H9 (cell line): Measurements from ENCODE around the gene TLL2. TPM values are rescaled to one million over a fixed set of nuclear protein-coding genes. Genes with fewer than 3 reads are reported as not detected.

Experiments used
- DNase-seq: peaks from one replicate; pipeline ENCODE4 v3.0.0-alpha.2; 2017
- H2AFZ ChIP-seq: one replicate; pipeline ENCODE4 v1.6.1; 2013; ENCODE audit warnings: mild to moderate bottlenecking, low read length, control low read depth, moderate library complexity
- H2AK5ac ChIP-seq: 2 replicates; pipeline ENCODE4 v1.6.1; 2013; ENCODE audit warnings: low read length, control low read depth, mixed read lengths; ENCODE audit not compliant: insufficient read length
- H2BK120ac ChIP-seq: one replicate; pipeline ENCODE4 v1.6.1; 2013; ENCODE audit warnings: low read depth, mild to moderate bottlenecking, low read length, control low read depth, inconsistent platforms; ENCODE audit not compliant: poor library complexity, severe bottlenecking
- H2BK12ac ChIP-seq: 2 replicates; pipeline ENCODE4 v1.6.1; 2013; ENCODE audit warnings: low read length, control low read depth, mixed read lengths, low read depth; ENCODE audit not compliant: insufficient read length
- H2BK15ac ChIP-seq: 2 replicates; pipeline ENCODE4 v1.6.1; 2013; ENCODE audit warnings: low read depth, low read length, control low read depth
- H2BK20ac ChIP-seq: one replicate; pipeline ENCODE4 v1.6.1; 2013; ENCODE audit warnings: low read depth, mild to moderate bottlenecking, low read length, control low read depth, inconsistent platforms; ENCODE audit not compliant: poor library complexity, severe bottlenecking
- H2BK5ac ChIP-seq: 2 replicates; pipeline ENCODE4 v1.6.1; 2013; ENCODE audit warnings: low read length, control low read depth, mixed read lengths; ENCODE audit not compliant: insufficient read length
- H3K14ac ChIP-seq: 2 replicates; pipeline ENCODE4 v1.6.1; 2013; ENCODE audit warnings: low read length, control low read depth; ENCODE audit not compliant: insufficient read depth
- H3K18ac ChIP-seq: 2 replicates; pipeline ENCODE4 v1.6.1; 2013; ENCODE audit warnings: low read depth, mild to moderate bottlenecking, mixed read lengths, low read length, control low read depth; ENCODE audit not compliant: insufficient read length
- H3K23ac ChIP-seq: 2 replicates; pipeline ENCODE4 v1.6.1; 2013; ENCODE audit warnings: low read length, control low read depth, mixed read lengths, low read depth; ENCODE audit not compliant: insufficient read length
- H3K23me2 ChIP-seq: 2 replicates; pipeline ENCODE4 v1.6.1; 2013; ENCODE audit warnings: low read depth, mild to moderate bottlenecking, mixed read lengths, low read length, control low read depth; ENCODE audit not compliant: insufficient read length, poor library complexity, severe bottlenecking
- H3K27ac ChIP-seq: 2 replicates; pipeline ENCODE4 v1.5.1; 2013; ENCODE audit warnings: low read length, control low read depth, mixed read lengths, low read depth; ENCODE audit not compliant: insufficient read length
- H3K27me3 ChIP-seq: 2 replicates; pipeline ENCODE4 v1.6.1; 2013; ENCODE audit warnings: low read length, control low read depth, inconsistent platforms; ENCODE audit not compliant: insufficient read depth
- H3K4ac ChIP-seq: 2 replicates; pipeline ENCODE4 v1.6.1; 2013; ENCODE audit warnings: low read depth, mild to moderate bottlenecking, control low read depth, inconsistent platforms, low read length, moderate library complexity
- H3K4me1 ChIP-seq: 2 replicates; pipeline ENCODE4 v1.6.1; 2013; ENCODE audit warnings: low read length, control low read depth, inconsistent platforms; ENCODE audit not compliant: insufficient read depth
- H3K4me2 ChIP-seq: 2 replicates; pipeline ENCODE4 v1.6.1; 2013; ENCODE audit warnings: low read length, control low read depth, mixed read lengths; ENCODE audit not compliant: insufficient read length, insufficient read depth
- H3K56ac ChIP-seq: 2 replicates; pipeline ENCODE4 v1.6.1; 2013; ENCODE audit warnings: low read depth, mild to moderate bottlenecking, mixed read lengths, low read length, control low read depth; ENCODE audit not compliant: insufficient read length
- H3K79me1 ChIP-seq: 2 replicates; pipeline ENCODE4 v1.6.1; 2013; ENCODE audit warnings: low read depth, mild to moderate bottlenecking, moderate library complexity, low read length, control low read depth, inconsistent platforms; ENCODE audit not compliant: insufficient read depth, poor library complexity, severe bottlenecking
- H3K79me2 ChIP-seq: 2 replicates; pipeline ENCODE4 v1.6.1; 2013; ENCODE audit warnings: low read length, control low read depth, inconsistent platforms; ENCODE audit not compliant: insufficient read depth
- H3K9ac ChIP-seq: 2 replicates; pipeline ENCODE4 v1.6.1; 2013; ENCODE audit warnings: low read length, control low read depth, mixed read lengths; ENCODE audit not compliant: insufficient read length; ENCODE audit errors: extremely low read depth
- H3K9me3 ChIP-seq: one replicate; pipeline ENCODE4 v1.6.1; 2013; ENCODE audit warnings: low read depth, low read length, inconsistent platforms; ENCODE audit not compliant: control insufficient read depth
- H3T11ph ChIP-seq: one replicate; pipeline ENCODE4 v1.6.1; 2013; ENCODE audit warnings: mild to moderate bottlenecking, low read length, control low read depth, inconsistent platforms
- H4K20me1 ChIP-seq: one replicate; pipeline ENCODE4 v1.6.1; 2013; ENCODE audit not compliant: control insufficient read depth, insufficient read length, insufficient read depth
- H4K5ac ChIP-seq: 2 replicates; pipeline ENCODE4 v1.6.1; 2013; ENCODE audit warnings: low read depth, mild to moderate bottlenecking, mixed read lengths, low read length, control low read depth; ENCODE audit not compliant: insufficient read length
- H4K8ac ChIP-seq: replicated peaks from 2 replicates; pipeline ENCODE4 v1.6.1; 2013; ENCODE audit warnings: low read length, control low read depth, mixed read lengths, low read depth; ENCODE audit not compliant: insufficient read length
- H4K91ac ChIP-seq: 2 replicates; pipeline ENCODE4 v1.6.1; 2013; ENCODE audit warnings: low read depth, mild to moderate bottlenecking, moderate library complexity, mixed read lengths, low read length, control low read depth; ENCODE audit not compliant: insufficient read length
- H3K27ac Mint-ChIP-seq, 3 experiments: 2 replicates in 2 of 3; 3 replicates in 1 of 3; pipeline ENCODE4 v1.8.0; 2020 to 2021; ENCODE audit warnings: mixed read lengths in 3 of 3, mild to moderate bottlenecking in 1 of 3, moderate library complexity in 1 of 3
- H3K27me3 Mint-ChIP-seq: 2 replicates; pipeline ENCODE4 v1.8.0; 2021; ENCODE audit warnings: low read depth, mild to moderate bottlenecking, moderate library complexity, mixed read lengths
- H3K36me3 Mint-ChIP-seq, 3 experiments: 2 replicates in 2 of 3; 3 replicates in 1 of 3; pipeline ENCODE4 v1.8.0; 2020 to 2021; ENCODE audit warnings: low read depth in 3 of 3, mixed read lengths in 3 of 3; ENCODE audit not compliant: insufficient read depth in 1 of 3
- H3K4me1 Mint-ChIP-seq, 2 experiments: 2 replicates each; pipeline ENCODE4 v1.8.0; 2020; ENCODE audit warnings: mixed read lengths in 2 of 2
- H3K4me3 Mint-ChIP-seq, 2 experiments: 2 replicates in 1 of 2; 3 replicates in 1 of 2; pipeline ENCODE4 v1.8.0; 2020 to 2021; ENCODE audit warnings: mild to moderate bottlenecking in 2 of 2, mixed read lengths in 2 of 2, moderate library complexity in 1 of 2
- H3K9me3 Mint-ChIP-seq, 2 experiments: 2 replicates in 1 of 2; 3 replicates in 1 of 2; pipeline ENCODE4 v1.8.0; 2020; ENCODE audit warnings: mild to moderate bottlenecking in 2 of 2, mixed read lengths in 2 of 2, moderate library complexity in 1 of 2
- WGBS: extraction: QIAGEN DNeasy Blood & Tissue Kit; methylation state at CpG from one replicate; pipeline ENCODE4 v1.1.7; 2013; ENCODE audit warnings: missing lambda C conversion rate, low lambda C conversion rate, mixed read lengths; ENCODE audit not compliant: insufficient read length; ENCODE audit errors: extremely low coverage; 5-methylcytosine and 5-hydroxymethylcytosine counted together
- total RNA-seq: library from RNA; stranded (reverse); gene quantifications from 2 replicates; pipeline ENCODE4 v1.2.1, GENCODE V29; 2021
- TF ChIP-seq, protein P1 (sequence below): fragments of 200-600 bp; sonication (generic); conservative IDR thresholded peaks from 3 replicates; pipeline ENCODE4 v1.8.0; 2021; ENCODE audit warnings: antibody characterized with exemption, mild to moderate bottlenecking

Gene TLL2
- total RNA-seq, 1 experiment from 2014 or later, result 1.4 TPM

DNA sequence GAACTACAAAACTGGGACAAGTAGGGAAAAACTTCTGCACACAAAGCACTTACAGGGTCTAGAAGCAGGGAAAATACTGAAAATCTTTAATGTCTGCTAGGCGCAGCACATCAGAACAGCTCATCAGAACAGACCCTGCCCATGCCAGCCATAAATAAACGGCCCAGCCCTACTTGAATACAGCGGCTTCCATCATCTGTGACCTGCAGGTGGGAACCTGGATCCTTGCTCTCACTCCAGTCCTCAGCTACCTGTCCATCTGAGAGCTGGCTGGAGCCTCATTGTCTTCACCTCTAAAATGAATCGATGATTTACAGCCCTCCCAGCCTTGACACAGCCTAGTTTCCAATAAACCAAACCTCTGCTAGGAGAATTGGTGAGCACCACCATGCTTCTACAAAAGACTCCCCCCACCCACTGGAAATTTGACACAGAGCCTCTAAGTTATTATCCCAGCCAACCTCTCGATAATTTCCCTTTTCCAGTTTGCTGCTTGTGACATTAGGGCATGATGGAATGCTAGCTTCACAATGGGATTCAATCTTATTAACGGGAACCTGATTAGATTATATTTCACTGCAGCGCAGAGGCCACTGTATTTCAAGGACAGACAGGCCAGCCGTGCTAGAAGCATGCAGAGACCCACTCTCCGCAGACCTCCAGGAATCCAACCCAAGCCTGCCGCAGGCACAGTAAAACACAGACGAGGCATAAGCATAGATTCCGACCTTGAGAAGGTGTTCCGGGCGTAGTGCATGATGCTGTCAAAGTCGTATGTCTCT, 93.3 kb downstream of the TLL2 start:
- Mint-ChIP-seq H3K4me3 (no peak overlapping the region), H3K4me1 (peaks cover 3 to 5% of the 10 kb centered on the region in 2 experiments; a peak in 3 of 4 replicates), H3K36me3 (no peaks in the 10 kb centered on the region), H3K9me3 (no peaks in the 10 kb centered on the region; a peak in 1 of 5 replicates), H3K27ac (no peak overlapping the region), H3K27me3 (no peaks in the 10 kb centered on the region)
- no peak for DNase-seq
- Histone ChIP-seq H3K14ac (no peak overlapping the region), H2AK5ac (no peak overlapping the region), H2BK15ac (no peak overlapping the region), H3K23me2 (no peaks in the 10 kb centered on the region), H4K20me1 (peaks cover 2% of the 10 kb centered on the region), H3T11ph (no peak overlapping the region), H4K5ac (no peak overlapping the region), H3K79me1 (no peaks in the 10 kb centered on the region), H4K8ac (no peak overlapping the region), H3K4me2 (no peak overlapping the region), H3K79me2 (no peaks in the 10 kb centered on the region), H3K18ac (no peak overlapping the region), H3K4ac (no peak overlapping the region), H2AFZ (no peak overlapping the region), H3K23ac (no peak overlapping the region), H3K4me1 (no peaks in the 10 kb centered on the region; the same call in 1 of the 2 replicates), H3K56ac (no peak overlapping the region), H2BK5ac (no peak overlapping the region), H3K9me3 (no peaks in the 10 kb centered on the region), H2BK120ac (no peak overlapping the region), H2BK20ac (no peak overlapping the region), H3K27me3 (no peaks in the 10 kb centered on the region), H3K27ac (no peak overlapping the region), H4K91ac (no peak overlapping the region), H3K9ac (no peak overlapping the region), H2BK12ac (no peak overlapping the region)
- TF ChIP-seq, protein P1, sequence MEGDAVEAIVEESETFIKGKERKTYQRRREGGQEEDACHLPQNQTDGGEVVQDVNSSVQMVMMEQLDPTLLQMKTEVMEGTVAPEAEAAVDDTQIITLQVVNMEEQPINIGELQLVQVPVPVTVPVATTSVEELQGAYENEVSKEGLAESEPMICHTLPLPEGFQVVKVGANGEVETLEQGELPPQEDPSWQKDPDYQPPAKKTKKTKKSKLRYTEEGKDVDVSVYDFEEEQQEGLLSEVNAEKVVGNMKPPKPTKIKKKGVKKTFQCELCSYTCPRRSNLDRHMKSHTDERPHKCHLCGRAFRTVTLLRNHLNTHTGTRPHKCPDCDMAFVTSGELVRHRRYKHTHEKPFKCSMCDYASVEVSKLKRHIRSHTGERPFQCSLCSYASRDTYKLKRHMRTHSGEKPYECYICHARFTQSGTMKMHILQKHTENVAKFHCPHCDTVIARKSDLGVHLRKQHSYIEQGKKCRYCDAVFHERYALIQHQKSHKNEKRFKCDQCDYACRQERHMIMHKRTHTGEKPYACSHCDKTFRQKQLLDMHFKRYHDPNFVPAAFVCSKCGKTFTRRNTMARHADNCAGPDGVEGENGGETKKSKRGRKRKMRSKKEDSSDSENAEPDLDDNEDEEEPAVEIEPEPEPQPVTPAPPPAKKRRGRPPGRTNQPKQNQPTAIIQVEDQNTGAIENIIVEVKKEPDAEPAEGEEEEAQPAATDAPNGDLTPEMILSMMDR, result no peak
- WGBS, result no CpG with 5 or more reads among the region's 15 CpGs
